ENCODE results near the gene VPS13D.
"Not testable (repeated sequence)": the region's sequence is repeated elsewhere in the genome, so short reads cannot be mapped to it uniquely, and the experiment has no call there.

VPS13D gene

GRCh38 chr1:12501661-12502060 is 271.8 kb downstream of the VPS13D start:
- no peak for DNase-seq

GRCh38 chr1:12502336-12503109 is 272.7 kb downstream of the VPS13D start:
- DNase-seq, result no peak

- no peak for DNase-seq
Observed at GRCh38 chr1:12503709-12504108, 273.9 kb downstream of the VPS13D start.

- no peak for DNase-seq
Observed at GRCh38 chr1:12504601-12505000, 274.8 kb downstream of the VPS13D start.

- no peak for DNase-seq
Observed at GRCh38 chr1:12505231-12505630, 275.4 kb downstream of the VPS13D start.

- DNase-seq, result no peak
Observed at GRCh38 chr1:12505639-12506280, 275.9 kb downstream of the VPS13D start.

- DNase-seq, result no peak
Observed at GRCh38 chr1:12506281-12507280, 276.8 kb downstream of the VPS13D start.

- no peak for DNase-seq
Observed at GRCh38 chr1:12507631-12508030, 277.8 kb downstream of the VPS13D start.

GRCh38 chr1:12508849-12509248 is 279.0 kb downstream of the VPS13D start:
- DNase-seq, result no peak

GRCh38 chr1:12511128-12511484 is 281.3 kb downstream of the VPS13D start:
- DNase-seq, result no peak

- DNase-seq, result no peak
Observed at GRCh38 chr1:12511516-12512468, 282.0 kb downstream of the VPS13D start.

- DNase-seq, result no peak
Observed at GRCh38 chr1:12513181-12513580, 283.4 kb downstream of the VPS13D start.

GRCh38 chr1:12514590-12514989 is 284.8 kb downstream of the VPS13D start:
- no peak for DNase-seq

- DNase-seq, result no peak
Observed at GRCh38 chr1:12515234-12515633, 285.4 kb downstream of the VPS13D start.

GRCh38 chr1:12516741-12517140 is 286.9 kb downstream of the VPS13D start:
- DNase-seq, result no peak

- DNase-seq, result no peak
Observed at GRCh38 chr1:12518931-12519692, 289.3 kb downstream of the VPS13D start.

GRCh38 chr1:12519693-12520364 is 290.0 kb downstream of the VPS13D start:
- no peak for DNase-seq

GRCh38 chr1:12521096-12521495 is 291.3 kb downstream of the VPS13D start:
- DNase-seq, result no peak

- not testable (repeated sequence) for DNase-seq
Observed at GRCh38 chr1:12522780-12523179, 292.9 kb downstream of the VPS13D start.

- DNase-seq, result no peak
Observed at GRCh38 chr1:12524266-12524665, 294.4 kb downstream of the VPS13D start.
